Measurements from ENCODE around the gene LAMA4.

Gene LAMA4

GRCh38 chr6:112215488-112216284, 38.7 kb downstream of the LAMA4 start:
- no peak for TF ChIP-seq CTCF (IDR thresholded peaks at IDR 0.05)

GRCh38 chr6:112214739-112215269, 39.6 kb downstream of the LAMA4 start:
- TF ChIP-seq CTCF (IDR thresholded peaks at IDR 0.05), result no peak

GRCh38 chr6:112210852-112211251, 43.5 kb downstream of the LAMA4 start:
- TF ChIP-seq CTCF (IDR thresholded peaks at IDR 0.05), result no peak

GRCh38 chr6:112209131-112209530, 45.2 kb downstream of the LAMA4 start:
- TF ChIP-seq CTCF (IDR thresholded peaks at IDR 0.05), result no peak

- no peak for TF ChIP-seq CTCF (IDR thresholded peaks at IDR 0.05)
Measured at GRCh38 chr6:112207776-112208175, 46.6 kb downstream of the LAMA4 start.

- no peak for TF ChIP-seq CTCF (IDR thresholded peaks at IDR 0.05)
Measured at GRCh38 chr6:112207131-112207530, 47.2 kb downstream of the LAMA4 start.

GRCh38 chr6:112206110-112206458, 48.3 kb downstream of the LAMA4 start:
- no peak for TF ChIP-seq CTCF (IDR thresholded peaks at IDR 0.05)

Data from LNCAP (cell line).